HUES64 (cell line): ENCODE measurements around the gene RRBP1.

ENCODE experiments used
- H3K27ac ChIP-seq: 2 replicates; pipeline ENCODE4 v1.7.0; 2013; ENCODE audit warnings: low read depth, low read length, inconsistent platforms
- H3K27me3 ChIP-seq: 2 replicates; pipeline ENCODE4 v1.6.1; 2013; ENCODE audit warnings: mild to moderate bottlenecking, low read length; ENCODE audit not compliant: insufficient read depth
- H3K36me3 ChIP-seq: 2 replicates; pipeline ENCODE4 v1.6.1; 2013; ENCODE audit warnings: mild to moderate bottlenecking, low read length; ENCODE audit not compliant: insufficient read depth
- H3K4me1 ChIP-seq: 2 replicates; pipeline ENCODE4 v1.6.1; 2013; ENCODE audit warnings: mild to moderate bottlenecking, low read length, moderate library complexity; ENCODE audit not compliant: insufficient read depth
- H3K4me3 ChIP-seq: 2 replicates; pipeline ENCODE4 v1.5.1; 2013; ENCODE audit warnings: mild to moderate bottlenecking, low read length, moderate library complexity
- H3K9ac ChIP-seq: 2 replicates; pipeline ENCODE4 v1.6.1; 2013; ENCODE audit warnings: mild to moderate bottlenecking, low read depth, low read length
- H3K9me3 ChIP-seq: 2 replicates; pipeline ENCODE4 v1.6.1; 2013; ENCODE audit warnings: low read depth, low read length; ENCODE audit not compliant: insufficient read depth
- WGBS: fragments of 150-250, 120-280 bp; methylation state at CpG from one replicate; pipeline ENCODE4 v1.1.7; 2013; ENCODE audit warnings: missing lambda C conversion rate; 5-methylcytosine and 5-hydroxymethylcytosine counted together

The RRBP1 gene

GRCh38 chr20:17694767-17695166 lies 12.7 kb upstream of the RRBP1 start:
- H3K36me3 ChIP-seq = no peaks in the 10 kb centered on the region
- no peak overlapping the region for H3K27ac ChIP-seq
- H3K4me1 ChIP-seq = peaks cover 6% of the 10 kb centered on the region
- H3K9me3 ChIP-seq = peaks cover 8% of the 10 kb centered on the region; the same call in 1 of the 2 replicates
- H3K27me3 ChIP-seq = no peaks in the 10 kb centered on the region
- H3K9ac ChIP-seq = no peak overlapping the region
- H3K4me3 ChIP-seq = no peak overlapping the region
- 92% methylated on average over 3 of the region's 3 CpGs for WGBS

DNA sequence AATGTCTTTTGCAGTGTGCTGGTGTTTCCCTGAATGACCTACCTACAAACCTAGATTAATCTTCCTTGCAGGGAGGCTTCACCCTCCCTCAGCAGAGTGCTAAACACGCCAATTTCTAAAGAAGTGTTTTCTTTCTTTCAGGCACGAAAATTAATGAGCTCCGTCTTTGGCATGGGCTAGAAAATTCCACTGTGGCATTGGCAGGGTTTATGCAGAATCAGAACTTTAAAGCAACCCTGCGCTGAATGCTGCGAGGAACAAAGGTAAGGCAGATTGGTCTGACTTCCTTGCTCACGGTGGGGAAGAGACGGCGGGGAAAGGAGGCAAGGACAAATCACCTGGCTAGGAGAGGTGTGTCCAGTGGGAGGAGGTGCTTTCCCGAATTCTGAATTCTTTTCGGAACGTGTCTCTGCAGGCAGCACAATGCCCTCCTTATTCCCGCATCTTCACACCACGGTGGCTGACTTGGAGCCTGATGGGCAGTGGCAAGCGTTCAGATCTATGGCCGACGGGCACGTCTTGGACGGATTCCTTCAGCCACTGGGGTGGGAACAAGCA lies 11.5 kb upstream of the RRBP1 start:
- no peak overlapping the region for H3K27ac ChIP-seq
- H3K36me3 ChIP-seq = no peaks in the 10 kb centered on the region
- peaks cover 9% of the 10 kb centered on the region for H3K4me1 ChIP-seq
- peaks cover 8% of the 10 kb centered on the region; the same call in 1 of the 2 replicates for H3K9me3 ChIP-seq
- no peak overlapping the region for H3K4me3 ChIP-seq
- 78% methylated on average over 18 of the region's 18 CpGs for WGBS
- no peak overlapping the region for H3K9ac ChIP-seq
- H3K27me3 ChIP-seq = no peaks in the 10 kb centered on the region

DNA sequence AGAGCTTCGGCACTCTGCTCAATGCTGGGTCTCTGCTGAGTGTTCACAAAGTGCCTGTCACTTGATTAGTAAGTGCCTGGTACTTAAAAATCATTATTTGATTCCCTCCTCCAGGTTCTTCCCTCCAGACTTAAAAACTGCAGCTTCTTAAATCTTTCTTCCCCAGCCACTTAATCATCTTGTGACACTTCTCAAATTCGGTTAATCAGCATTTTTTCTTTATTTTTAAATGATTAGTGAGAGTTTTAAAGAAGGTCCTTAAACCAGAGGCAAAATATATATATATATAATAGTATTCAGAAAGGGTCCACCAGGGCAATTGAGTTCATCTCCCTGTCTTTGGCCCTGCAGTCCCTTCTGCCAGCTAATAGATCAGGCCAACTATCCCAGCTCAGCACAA lies 9.7 kb upstream of the RRBP1 start:
- WGBS = 100% methylated on average over 1 of the region's 2 CpGs
- no peaks in the 10 kb centered on the region for H3K27me3 ChIP-seq
- peaks cover 9% of the 10 kb centered on the region for H3K4me1 ChIP-seq
- no peak overlapping the region for H3K27ac ChIP-seq
- no peak overlapping the region for H3K4me3 ChIP-seq
- peaks cover 8% of the 10 kb centered on the region; the same call in 1 of the 2 replicates for H3K9me3 ChIP-seq
- H3K9ac ChIP-seq = no peak overlapping the region
- H3K36me3 ChIP-seq = no peaks in the 10 kb centered on the region

DNA sequence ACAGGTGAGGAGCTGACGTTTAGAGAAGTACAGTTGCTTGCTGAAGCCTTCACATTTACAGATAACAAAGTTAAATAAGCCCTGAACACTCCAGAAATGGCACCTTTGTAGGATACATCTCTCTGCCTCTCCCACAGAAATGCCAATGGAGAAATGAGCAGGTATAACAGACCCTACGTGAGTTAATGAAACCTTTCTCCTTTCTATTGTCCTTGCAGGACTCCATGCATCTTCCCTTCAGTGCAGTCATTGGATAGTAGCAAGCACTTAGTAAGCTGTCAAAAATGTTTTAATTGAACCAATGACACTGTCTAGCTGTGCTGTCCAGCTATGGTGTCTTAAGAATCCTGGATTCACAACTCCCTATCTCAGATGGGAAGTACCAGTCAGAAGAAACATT lies 8.1 kb upstream of the RRBP1 start:
- WGBS = 97% methylated on average over 2 of the region's 2 CpGs
- no peaks in the 10 kb centered on the region for H3K27me3 ChIP-seq

DNA sequence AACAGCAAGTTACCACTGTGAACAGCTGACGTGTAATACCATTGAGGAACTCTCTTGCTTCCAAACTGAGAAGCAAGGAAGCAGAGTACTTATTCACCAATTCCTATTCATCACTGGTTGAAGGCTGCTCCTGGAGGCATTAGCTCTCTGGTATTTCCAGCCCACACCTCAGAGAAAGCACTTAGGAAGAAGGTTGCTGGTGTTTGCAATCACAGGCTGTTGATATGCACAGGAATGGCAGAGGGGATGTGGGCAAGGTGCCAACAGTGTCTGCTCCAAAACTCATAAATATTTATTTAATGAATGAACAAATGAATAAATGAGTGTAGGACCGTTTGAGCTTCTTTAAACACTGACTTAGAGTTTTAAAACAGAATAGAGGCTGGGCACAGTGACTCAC lies 6.9 kb upstream of the RRBP1 start:
- Histone ChIP-seq H3K4me3 (no peak overlapping the region), H3K36me3 (no peaks in the 10 kb centered on the region), H3K9me3 (no peaks in the 10 kb centered on the region), H3K27me3 (no peaks in the 10 kb centered on the region), H3K27ac (no peak overlapping the region), H3K4me1 (peaks cover 9% of the 10 kb centered on the region), H3K9ac (no peak overlapping the region)
- 59% methylated on average over 2 of the region's 2 CpGs for WGBS

More for the DNA sequence above, 8.1 kb upstream of the RRBP1 start:
- Histone ChIP-seq H3K9me3 (no peaks in the 10 kb centered on the region), H3K27ac (no peak overlapping the region), H3K9ac (no peak overlapping the region), H3K4me1 (peaks cover 9% of the 10 kb centered on the region), H3K36me3 (no peaks in the 10 kb centered on the region), H3K4me3 (no peak overlapping the region)

GRCh38 chr20:17687800-17688199 lies 5.8 kb upstream of the RRBP1 start:
- Histone ChIP-seq H3K4me1 (peaks cover 3% of the 10 kb centered on the region; the same call in 1 of the 2 replicates), H3K27me3 (no peaks in the 10 kb centered on the region), H3K4me3 (no peak overlapping the region)

GRCh38 chr20:17685168-17685567 lies 3.1 kb upstream of the RRBP1 start:
- Histone ChIP-seq H3K9me3 (no peaks in the 10 kb centered on the region), H3K27ac (no peak overlapping the region)
- WGBS = 89% methylated on average over 1 of the region's 1 CpG

More at GRCh38 chr20:17687800-17688199, 5.8 kb upstream of the RRBP1 start:
- Histone ChIP-seq H3K9me3 (no peaks in the 10 kb centered on the region), H3K36me3 (no peaks in the 10 kb centered on the region), H3K9ac (no peak overlapping the region), H3K27ac (no peak overlapping the region)
- WGBS = 91% methylated on average over 3 of the region's 3 CpGs

DNA sequence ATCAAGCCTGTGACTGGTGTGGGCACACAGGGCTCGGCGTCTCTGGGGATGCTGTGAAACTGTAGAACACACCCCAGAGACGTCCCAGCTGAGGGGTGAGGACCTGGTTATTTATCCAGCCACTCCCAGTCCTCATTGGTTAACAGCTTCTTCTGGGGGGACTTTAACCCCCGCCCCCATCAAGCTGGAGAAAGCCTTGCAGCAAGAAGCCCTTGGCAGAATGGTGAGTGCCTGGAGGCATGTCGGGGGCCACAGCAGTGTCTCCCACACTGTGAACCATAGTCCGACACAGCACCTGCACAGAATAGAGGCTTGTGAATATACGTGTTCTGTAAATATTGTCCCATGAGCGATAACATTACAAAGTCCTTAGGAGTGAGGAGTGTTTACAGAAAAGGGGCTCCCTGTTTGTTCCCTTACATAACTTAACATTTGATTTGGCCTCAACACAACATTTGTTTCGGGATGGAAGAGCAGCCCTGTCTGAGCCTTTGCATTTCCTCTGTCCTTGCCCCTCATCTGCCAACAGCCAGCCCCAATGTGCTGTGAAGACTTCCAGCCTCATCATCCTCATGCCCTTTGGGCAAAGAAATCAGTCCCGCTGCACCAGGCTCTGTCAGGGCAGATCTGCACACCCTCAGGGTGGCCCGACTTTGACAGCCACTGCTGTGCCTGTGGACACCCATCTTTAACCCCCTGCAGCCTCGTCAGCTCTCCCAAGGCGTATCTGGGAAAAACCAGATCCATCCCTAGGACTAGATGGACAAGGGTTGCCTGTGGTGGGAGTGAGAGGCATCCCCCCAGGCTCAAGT lies 2.2 kb upstream of the RRBP1 start:
- Histone ChIP-seq H3K9ac (no peak overlapping the region), H3K36me3 (peaks cover 4% of the 10 kb centered on the region), H3K4me3 (no peak overlapping the region), H3K9me3 (no peaks in the 10 kb centered on the region), H3K27ac (no peak overlapping the region), H3K27me3 (no peaks in the 10 kb centered on the region), H3K4me1 (peaks cover 15% of the 10 kb centered on the region)
- WGBS = 90% methylated on average over 13 of the region's 13 CpGs

More at GRCh38 chr20:17685168-17685567, 3.1 kb upstream of the RRBP1 start:
- H3K9ac ChIP-seq = no peak overlapping the region
- H3K27me3 ChIP-seq = no peaks in the 10 kb centered on the region
- peaks cover 7% of the 10 kb centered on the region for H3K4me1 ChIP-seq
- no peaks in the 10 kb centered on the region for H3K36me3 ChIP-seq
- no peak overlapping the region for H3K4me3 ChIP-seq

GRCh38 chr20:17683218-17684076 lies 1.4 kb upstream of the RRBP1 start:
- peaks cover 12% of the 10 kb centered on the region for H3K36me3 ChIP-seq
- H3K4me1 ChIP-seq = peaks cover 15% of the 10 kb centered on the region
- no peak overlapping the region for H3K27ac ChIP-seq
- peak overlapping the region; percentile 65 for H3K4me3 ChIP-seq
- no peaks in the 10 kb centered on the region for H3K9me3 ChIP-seq
- no peaks in the 10 kb centered on the region for H3K27me3 ChIP-seq
- H3K9ac ChIP-seq = no peak overlapping the region
- WGBS = 83% methylated on average over 10 of the region's 10 CpGs

DNA sequence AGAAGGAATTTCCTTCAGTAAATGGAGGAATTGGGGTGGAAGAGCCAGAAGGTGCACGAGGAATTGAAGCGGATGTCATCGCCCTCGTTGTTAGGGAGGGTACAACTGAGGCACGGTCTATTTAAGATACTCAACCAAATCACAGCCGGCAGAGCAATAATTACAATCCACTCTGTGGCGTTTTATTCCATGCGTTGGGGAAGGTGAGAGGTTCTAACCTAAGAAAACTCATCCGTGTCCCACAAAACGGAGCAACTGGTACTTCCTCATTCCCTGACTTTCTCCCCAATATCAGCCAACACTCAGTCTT lies 802 bp upstream of the RRBP1 start:
- peak overlapping the region; percentile 48 for H3K9ac ChIP-seq
- H3K9me3 ChIP-seq = no peaks in the 10 kb centered on the region
- H3K36me3 ChIP-seq = peaks cover 18% of the 10 kb centered on the region
- H3K27me3 ChIP-seq = no peaks in the 10 kb centered on the region
- 56% methylated on average over 10 of the region's 10 CpGs for WGBS
- peaks cover 16% of the 10 kb centered on the region for H3K4me1 ChIP-seq
- peak overlapping the region; percentile 74; the same call in 1 of the 2 replicates for H3K27ac ChIP-seq
- H3K4me3 ChIP-seq = peak overlapping the region; percentile 65

- no peaks in the 10 kb centered on the region for H3K9me3 ChIP-seq
- peak overlapping the region; percentile 85 for H3K4me3 ChIP-seq
- no peaks in the 10 kb centered on the region for H3K27me3 ChIP-seq
- WGBS = under 1% methylated on average over 65 of the region's 65 CpGs
- H3K4me1 ChIP-seq = peaks cover 16% of the 10 kb centered on the region
- H3K9ac ChIP-seq = peak overlapping the region; percentile 80
- H3K27ac ChIP-seq = peak overlapping the region; percentile 74; the same call in 1 of the 2 replicates
- peaks cover 28% of the 10 kb centered on the region for H3K36me3 ChIP-seq
These were observed 328 bp downstream of the RRBP1 start for GRCh38 chr20:17681726-17682102.
